Thymus (tissue), 11 donors: ENCODE results near the gene GRIN3A. TPM values are rescaled to one million over a fixed set of nuclear protein-coding genes. Genes with fewer than 3 reads are reported as not detected.
A peak's percentile ranks its signal among the peaks of the same experiment; 100 is the strongest.

Source experiments
- DNase-seq, 9 donors: peaks; one replicate each; pipeline ENCODE4 v3.0.0-alpha.2; 2013; ENCODE audit warnings: low spot score in 9 of 9, low read depth in 6 of 9, missing footprints in 1 of 9
- H3K27ac ChIP-seq, 2 donors: one replicate each; pipeline ENCODE4 v1.5.1; 2013; ENCODE audit warnings: control low read depth in 1 of 2, low read depth in 1 of 2, low read length in 1 of 2, mild to moderate bottlenecking in 1 of 2, moderate library complexity in 1 of 2
- H3K27me3 ChIP-seq, 2 donors: one replicate each; pipeline ENCODE4 v1.5.1; 2013; ENCODE audit warnings: low read length in 1 of 2; ENCODE audit not compliant: control insufficient read depth in 2 of 2, insufficient read depth in 1 of 2
- H3K36me3 ChIP-seq, 2 donors: one replicate each; pipeline ENCODE4 v1.5.1; 2013; ENCODE audit warnings: low read length in 1 of 2, mild to moderate bottlenecking in 1 of 2, moderate library complexity in 1 of 2; ENCODE audit not compliant: control insufficient read depth in 2 of 2, insufficient read depth in 2 of 2
- H3K4me1 ChIP-seq, 2 donors: one replicate each; pipeline ENCODE4 v1.5.1; 2013; ENCODE audit warnings: low read length in 2 of 2; ENCODE audit not compliant: control insufficient read depth in 2 of 2, insufficient read depth in 2 of 2
- H3K4me3 ChIP-seq, 2 donors: one replicate each; pipeline ENCODE4 v1.5.1; 2013; ENCODE audit warnings: low read length in 2 of 2, control low read depth in 1 of 2, mild to moderate bottlenecking in 1 of 2
- H3K9me3 ChIP-seq, 2 donors: one replicate each; pipeline ENCODE4 v1.5.1; 2013; ENCODE audit warnings: low read length in 1 of 2, mild to moderate bottlenecking in 1 of 2; ENCODE audit not compliant: control insufficient read depth in 2 of 2, insufficient read depth in 1 of 2
- WGBS: extraction: QIAGEN DNeasy Blood & Tissue Kit; methylation state at CpG from one replicate; pipeline ENCODE4 v1.1.7; 2013; 5-methylcytosine and 5-hydroxymethylcytosine counted together
- polyA plus RNA-seq: library from polyadenylated mRNA; stranded (reverse); fragments of 200-250 nt; gene quantifications from one replicate; pipeline ENCODE4 v1.2.3, GENCODE V29; 2013
- total RNA-seq: library from RNA; stranded (reverse); fragments of 120-200 nt; gene quantifications from one replicate; pipeline ENCODE4 v1.2.4, GENCODE V29; 2013
- donor health status: healthy.

Gene GRIN3A
- total and polyA plus RNA-seq, 2 donors = 0.09 to 0.14 TPM

- no peak overlapping the region for H3K4me3 ChIP-seq
- DNase-seq = no peak
- H3K27ac ChIP-seq = no peak overlapping the region
- H3K9me3 ChIP-seq = no peaks in the 10 kb centered on the region
- H3K4me1 ChIP-seq = peaks cover 0 to 4% of the 10 kb centered on the region in 2 donors
- no peaks in the 10 kb centered on the region for H3K27me3 ChIP-seq
- H3K36me3 ChIP-seq = peaks cover 28 to 34% of the 10 kb centered on the region in 2 donors
Measured at GRCh38 chr9:101536351-101536750, 202.1 kb downstream of the GRIN3A start.

GRCh38 chr9:101533334-101534204, 204.9 kb downstream of the GRIN3A start, which contains the start of gene RNF20:
RNF20 (plus strand) TSS chr9:101533853; CDS start chr9:101535424, 1,571 bp downstream.
- H3K27me3 ChIP-seq = no peaks in the 10 kb centered on the region
- H3K9me3 ChIP-seq = no peaks in the 10 kb centered on the region
- H3K36me3 ChIP-seq = peaks cover 16 to 22% of the 10 kb centered on the region in 2 donors
- H3K27ac ChIP-seq = peak within 1 kb of the TSS; percentile 88
- peak within 1 kb of the TSS; percentile 82 to 91 for H3K4me3 ChIP-seq
- peak; percentile 98 to 100 (median 99) for DNase-seq
- WGBS = under 1% methylated on average over 45 of the region's 45 CpGs
- H3K4me1 ChIP-seq = peaks cover 0 to 4% of the 10 kb centered on the region in 2 donors

- peaks cover 0 to 2% of the 10 kb centered on the region in 2 donors for H3K27me3 ChIP-seq
- peak; percentile 11 to 75 (median 44) for DNase-seq
- peaks cover 0 to 4% of the 10 kb centered on the region in 2 donors for H3K4me1 ChIP-seq
- H3K9me3 ChIP-seq = no peaks in the 10 kb centered on the region
- H3K36me3 ChIP-seq = peaks cover 0 to under 1% of the 10 kb centered on the region in 2 donors
- WGBS = 19% methylated on average over 6 of the region's 6 CpGs
- H3K4me3 ChIP-seq = no peak overlapping the region
- no peak overlapping the region for H3K27ac ChIP-seq
Measured at GRCh38 chr9:101530076-101530711, 208.3 kb downstream of the GRIN3A start.

DNA sequence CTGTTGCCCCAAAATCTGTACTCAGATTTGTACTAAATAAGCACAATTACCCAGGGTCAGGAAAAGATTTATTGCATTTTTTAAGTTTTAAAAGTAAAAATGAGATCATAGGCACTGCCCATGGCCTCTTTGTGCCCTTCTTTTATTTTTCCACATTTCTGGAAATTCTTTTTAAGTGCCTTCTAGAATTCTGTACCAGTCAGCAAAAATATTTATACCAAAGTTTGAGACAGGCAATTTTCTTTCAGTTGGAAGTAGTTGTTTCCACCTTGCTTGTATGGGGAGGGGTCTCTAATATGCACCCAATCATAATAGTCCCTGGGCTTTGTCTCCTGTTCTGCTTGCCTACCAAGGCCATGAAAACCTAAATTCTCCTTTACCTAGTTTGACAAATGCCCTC, 210.4 kb downstream of the GRIN3A start:
- no peak overlapping the region for H3K27ac ChIP-seq
- H3K9me3 ChIP-seq = no peaks in the 10 kb centered on the region
- H3K27me3 ChIP-seq = peaks cover 0 to 6% of the 10 kb centered on the region in 2 donors
- no peaks in the 10 kb centered on the region for H3K4me1 ChIP-seq
- DNase-seq = no peak
- H3K4me3 ChIP-seq = no peak overlapping the region
- H3K36me3 ChIP-seq = no peaks in the 10 kb centered on the region

DNA sequence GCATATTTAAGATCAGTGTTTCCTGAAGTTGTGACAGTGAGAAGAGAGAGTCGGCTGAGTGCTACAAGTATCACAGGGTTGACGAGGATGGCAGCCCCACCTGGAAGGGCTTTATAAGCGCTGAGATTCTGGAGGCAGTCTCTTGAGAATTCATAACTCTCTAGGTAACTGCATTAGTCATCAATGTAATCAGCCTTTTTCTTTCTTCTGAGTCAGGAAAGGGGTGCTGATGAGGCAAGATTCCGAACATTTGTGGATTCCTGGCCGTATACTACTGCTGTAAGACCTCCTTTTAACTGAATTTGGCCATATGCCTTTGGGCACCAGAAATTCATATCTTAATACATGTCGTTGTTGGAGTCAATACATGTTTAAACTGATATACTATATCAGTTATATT, 211.4 kb downstream of the GRIN3A start:
- H3K27ac ChIP-seq = no peak overlapping the region
- WGBS = 91% methylated on average over 6 of the region's 6 CpGs
- H3K4me1 ChIP-seq = no peaks in the 10 kb centered on the region
- H3K4me3 ChIP-seq = no peak overlapping the region
- no peaks in the 10 kb centered on the region for H3K36me3 ChIP-seq
- no peaks in the 10 kb centered on the region for H3K9me3 ChIP-seq
- peaks cover 0 to 6% of the 10 kb centered on the region in 2 donors for H3K27me3 ChIP-seq
- no peak for DNase-seq

- no peaks in the 10 kb centered on the region for H3K36me3 ChIP-seq
- H3K4me1 ChIP-seq = no peaks in the 10 kb centered on the region
- H3K27me3 ChIP-seq = peaks cover 0 to 6% of the 10 kb centered on the region in 2 donors
- H3K4me3 ChIP-seq = no peak overlapping the region
- no peak overlapping the region for H3K27ac ChIP-seq
- no peaks in the 10 kb centered on the region for H3K9me3 ChIP-seq
- WGBS = 90% methylated on average over 6 of the region's 6 CpGs
- no peak for DNase-seq
Measured at GRCh38 chr9:101524371-101524770, 214.1 kb downstream of the GRIN3A start.

Other genes starting within 250 kb of the GRIN3A start
- 21.2 TPM for gene RNF20, start 204.8 kb downstream of the GRIN3A start, total RNA-seq
- 16.9 TPM for gene RNF20, start 204.8 kb downstream of the GRIN3A start, polyA plus RNA-seq
- gene PPP3R2, start 143.7 kb downstream of the GRIN3A start, total RNA-seq = not detected
- gene PPP3R2, start 143.7 kb downstream of the GRIN3A start, polyA plus RNA-seq = 0.02 TPM